Neural progenitor cell (in vitro differentiated cells): ENCODE data around the gene NDUFS6.

Experiments
- EZH2 ChIP-seq: fragments of 200-600 bp; sonication (generic); IDR thresholded peaks from 2 replicates; pipeline ENCODE4 v1.6.1; 2017; ENCODE audit warnings: antibody characterized with exemption, mild to moderate bottlenecking, moderate library complexity
- TF ChIP-seq, protein P1 (sequence below): fragments of 200-600 bp; sonication (generic); IDR thresholded peaks from 2 replicates; pipeline ENCODE4 v1.5.1; 2017; ENCODE audit warnings: antibody characterized with exemption, mild to moderate bottlenecking

DNA sequence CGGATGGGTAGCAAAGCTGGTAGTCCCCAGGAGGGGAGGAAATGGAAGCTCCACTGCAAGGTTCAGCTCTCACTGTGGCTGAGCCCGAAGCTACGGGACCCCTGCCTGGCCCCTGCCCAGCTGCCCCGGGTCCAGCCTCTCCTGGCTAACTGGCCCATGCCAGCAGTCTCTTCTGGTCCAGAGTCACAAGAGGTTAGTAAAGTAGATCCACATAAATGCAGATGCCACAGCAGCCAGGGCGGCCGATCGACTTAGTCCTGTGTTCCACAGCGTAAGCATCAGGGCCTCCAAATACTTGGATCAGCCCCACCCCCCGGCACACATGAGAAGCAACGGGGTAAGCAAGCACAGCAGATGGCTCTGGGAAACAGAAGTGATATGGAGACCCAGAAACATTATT lies 43.7 kb upstream of the NDUFS6 start:
- TF ChIP-seq, protein P1, sequence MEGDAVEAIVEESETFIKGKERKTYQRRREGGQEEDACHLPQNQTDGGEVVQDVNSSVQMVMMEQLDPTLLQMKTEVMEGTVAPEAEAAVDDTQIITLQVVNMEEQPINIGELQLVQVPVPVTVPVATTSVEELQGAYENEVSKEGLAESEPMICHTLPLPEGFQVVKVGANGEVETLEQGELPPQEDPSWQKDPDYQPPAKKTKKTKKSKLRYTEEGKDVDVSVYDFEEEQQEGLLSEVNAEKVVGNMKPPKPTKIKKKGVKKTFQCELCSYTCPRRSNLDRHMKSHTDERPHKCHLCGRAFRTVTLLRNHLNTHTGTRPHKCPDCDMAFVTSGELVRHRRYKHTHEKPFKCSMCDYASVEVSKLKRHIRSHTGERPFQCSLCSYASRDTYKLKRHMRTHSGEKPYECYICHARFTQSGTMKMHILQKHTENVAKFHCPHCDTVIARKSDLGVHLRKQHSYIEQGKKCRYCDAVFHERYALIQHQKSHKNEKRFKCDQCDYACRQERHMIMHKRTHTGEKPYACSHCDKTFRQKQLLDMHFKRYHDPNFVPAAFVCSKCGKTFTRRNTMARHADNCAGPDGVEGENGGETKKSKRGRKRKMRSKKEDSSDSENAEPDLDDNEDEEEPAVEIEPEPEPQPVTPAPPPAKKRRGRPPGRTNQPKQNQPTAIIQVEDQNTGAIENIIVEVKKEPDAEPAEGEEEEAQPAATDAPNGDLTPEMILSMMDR = no peak
- TF ChIP-seq EZH2 = no peak
